HG02623 (cell line): Measurements from ENCODE around the gene HSPA2.

Experiments used
- ATAC-seq: cut with Tn5 transposase; IDR thresholded peaks from one replicate; pipeline ENCODE4 v1.9.1; 2021; ENCODE audit warnings: moderate library complexity; ENCODE audit not compliant: unreplicated experiment

Gene HSPA2

GRCh38 chr14:64540208-64541202 lies at the start of gene HSPA2:
TSS of gene HSPA2 (plus strand) at chr14:64540741. CDS start at chr14:64540850, 109 bp downstream.
- peak; percentile 96 for ATAC-seq

- no peak for ATAC-seq
Observed at GRCh38 chr14:64491637-64492036, 48.9 kb upstream of the HSPA2 start.

- ATAC-seq, result no peak
Observed at GRCh38 chr14:64493455-64493854, 47.1 kb upstream of the HSPA2 start.

GRCh38 chr14:64495252-64495651 lies 45.3 kb upstream of the HSPA2 start:
- no peak for ATAC-seq

- ATAC-seq, result no peak
Observed at GRCh38 chr14:64496764-64497163, 43.8 kb upstream of the HSPA2 start.

GRCh38 chr14:64500088-64500487 lies 40.5 kb upstream of the HSPA2 start:
- no peak for ATAC-seq

- ATAC-seq, result no peak
Observed at GRCh38 chr14:64501411-64502171, 39.0 kb upstream of the HSPA2 start.

GRCh38 chr14:64502456-64502855 lies 38.1 kb upstream of the HSPA2 start:
- no peak for ATAC-seq

GRCh38 chr14:64502887-64503433 lies 37.6 kb upstream of the HSPA2 start:
- ATAC-seq, result no peak

GRCh38 chr14:64503434-64504309 lies 36.9 kb upstream of the HSPA2 start, which contains the start of gene ZBTB25:
TSS of gene ZBTB25 (minus strand) at chr14:64503838. CDS start at chr14:64490533, 13,305 bp downstream.
- peak; percentile 56 for ATAC-seq

- ATAC-seq, result peak; percentile 11
Observed at GRCh38 chr14:64504310-64504896, 36.1 kb upstream of the HSPA2 start, which contains the start of gene ZBTB1. TSS of gene ZBTB1 (plus strand) at chr14:64504770. CDS start at chr14:64521505, 16,735 bp downstream.

- peak; percentile 26 for ATAC-seq
Observed at GRCh38 chr14:64504897-64505794, 35.4 kb upstream of the HSPA2 start.

- ATAC-seq, result no peak
Observed at GRCh38 chr14:64506721-64507120, 33.8 kb upstream of the HSPA2 start.

- no peak for ATAC-seq
Observed at GRCh38 chr14:64507376-64508156, 33.0 kb upstream of the HSPA2 start.

GRCh38 chr14:64508215-64508776 lies 32.2 kb upstream of the HSPA2 start:
- no peak for ATAC-seq

- ATAC-seq, result no peak
Observed at GRCh38 chr14:64509036-64509435, 31.5 kb upstream of the HSPA2 start.

GRCh38 chr14:64510825-64511671 lies 29.5 kb upstream of the HSPA2 start:
- ATAC-seq, result no peak
